Neural cell (in vitro differentiated cells): Measurements from ENCODE around the gene ABHD8. TPM values are rescaled to one million over a fixed set of nuclear protein-coding genes. Genes with fewer than 3 reads are reported as not detected.

Experiments used
- H2AFZ ChIP-seq: fragments of 200-600, 300-800 bp; sonication (generic), shearing (Covaris generic); 2 replicates; pipeline ENCODE4 v1.6.0; 2014; ENCODE audit warnings: low read depth, mild to moderate bottlenecking, antibody characterized with exemption, low read length, moderate library complexity
- H3F3A ChIP-seq: fragments of 200-600 bp; shearing (Covaris generic); 2 replicates; pipeline ENCODE4 v1.6.1; 2016; ENCODE audit warnings: mild to moderate bottlenecking, moderate library complexity, mixed read lengths, antibody characterized with exemption, low read length; ENCODE audit not compliant: insufficient read depth, poor library complexity, severe bottlenecking
- H3K27ac ChIP-seq: fragments of 200-600, 300-800 bp; sonication (generic), shearing (Covaris generic); 2 replicates; pipeline ENCODE4 v1.5.1; 2014; ENCODE audit warnings: mild to moderate bottlenecking, low read length, moderate library complexity
- H3K27me3 ChIP-seq: fragments of 300-800, 200-600 bp; sonication (generic), shearing (Covaris generic); 2 replicates; pipeline ENCODE4 v1.6.0; 2014; ENCODE audit warnings: mild to moderate bottlenecking, low read depth, low read length, moderate library complexity; ENCODE audit not compliant: insufficient read depth
- H3K36me3 ChIP-seq: fragments of 300-800, 200-600 bp; sonication (generic), shearing (Covaris generic); 2 replicates; pipeline ENCODE4 v1.5.1; 2014; ENCODE audit warnings: mild to moderate bottlenecking, antibody characterized with exemption, low read length, moderate library complexity; ENCODE audit not compliant: insufficient read depth
- H3K4me2 ChIP-seq: fragments of 300-800, 200-600 bp; sonication (generic), shearing (Covaris generic); 2 replicates; pipeline ENCODE4 v1.6.0; 2014; ENCODE audit warnings: mild to moderate bottlenecking, low read length
- H3K4me3 ChIP-seq: fragments of 300-800, 200-600 bp; sonication (generic), shearing (Covaris generic); 2 replicates; pipeline ENCODE4 v1.5.1; 2014; ENCODE audit warnings: mild to moderate bottlenecking, low read length, moderate library complexity
- H3K79me2 ChIP-seq: fragments of 200-600 bp; shearing (Covaris generic); replicated peaks from 2 replicates; pipeline ENCODE4 v1.6.0; 2014; ENCODE audit warnings: mild to moderate bottlenecking, low read length, moderate library complexity; ENCODE audit not compliant: insufficient read depth
- H3K9ac ChIP-seq: fragments of 300-800, 200-600 bp; sonication (generic), shearing (Covaris generic); 2 replicates; pipeline ENCODE4 v1.6.1; 2016; ENCODE audit warnings: mild to moderate bottlenecking, low read length, mixed read lengths
- H3K9me2 ChIP-seq: fragments of 200-600 bp; shearing (Covaris generic); 2 replicates; pipeline ENCODE4 v1.6.1; 2016; ENCODE audit warnings: mild to moderate bottlenecking, low read length, mixed read lengths; ENCODE audit not compliant: insufficient read depth
- H3K9me3 ChIP-seq: fragments of 200-600, 300-800 bp; sonication (generic), shearing (Covaris generic); 2 replicates; pipeline ENCODE4 v1.6.1; 2016; ENCODE audit warnings: mild to moderate bottlenecking, mixed run types, low read length, moderate library complexity, mixed read lengths
- H4K20me1 ChIP-seq: fragments of 200-600 bp; shearing (Covaris generic); 2 replicates; pipeline ENCODE4 v1.6.1; 2016; ENCODE audit warnings: mild to moderate bottlenecking, mixed run types; ENCODE audit not compliant: insufficient read depth
- CTCF ChIP-seq: fragments of 450-650 bp; IDR thresholded peaks from 2 replicates; pipeline ENCODE4 v1.5.1; 2014; ENCODE audit warnings: antibody characterized with exemption, mild to moderate bottlenecking, moderate library complexity; ENCODE audit not compliant: poor library complexity, severe bottlenecking
- EP300 ChIP-seq: fragments of 450-650 bp; conservative IDR thresholded peaks from 2 replicates; pipeline ENCODE4 v1.6.1; 2014; ENCODE audit warnings: antibody characterized with exemption, mild to moderate bottlenecking, moderate library complexity; ENCODE audit not compliant: poor library complexity, severe bottlenecking
- EZH2 ChIP-seq: fragments of 200-600, 300-800 bp; shearing (Covaris generic), sonication (generic); IDR thresholded peaks from 2 replicates; pipeline ENCODE4 v1.6.1; 2014; ENCODE audit warnings: antibody characterized with exemption, low read length, borderline replicate concordance, mild to moderate bottlenecking; ENCODE audit not compliant: insufficient read depth, poor library complexity, severe bottlenecking
- MXI1 ChIP-seq: fragments of 450-650 bp; conservative IDR thresholded peaks from 2 replicates; pipeline ENCODE4 v1.6.1; 2014; ENCODE audit warnings: antibody characterized with exemption, mild to moderate bottlenecking; ENCODE audit not compliant: poor library complexity, severe bottlenecking
- POLR2AphosphoS5 ChIP-seq: IDR thresholded peaks from 2 replicates; pipeline ENCODE4 v1.6.1; 2012
- RAD21 ChIP-seq: fragments of 450-650 bp; conservative IDR thresholded peaks from 2 replicates; pipeline ENCODE4 v1.6.1; 2014; ENCODE audit warnings: antibody characterized with exemption, mild to moderate bottlenecking, moderate library complexity
- REST ChIP-seq: IDR thresholded peaks from 2 replicates; pipeline ENCODE4 v1.6.1; 2012; ENCODE audit warnings: borderline replicate concordance
- SMC3 ChIP-seq: fragments of 450-650 bp; conservative IDR thresholded peaks from 2 replicates; pipeline ENCODE4 v1.6.1; 2014; ENCODE audit warnings: antibody characterized with exemption, mild to moderate bottlenecking, moderate library complexity; ENCODE audit not compliant: poor library complexity
- TAF1 ChIP-seq: IDR thresholded peaks from 2 replicates; pipeline ENCODE4 v1.6.1; 2012; ENCODE audit warnings: low read depth
- polyA plus RNA-seq: library from polyadenylated mRNA; depleted of rRNA; stranded (reverse); fragments of >200 nt; gene quantifications from 2 replicates; pipeline ENCODE4 v1.2.3, GENCODE V29; 2014

Gene ABHD8
- polyA plus RNA-seq, 1 donor from 2014 or later = 28.1 TPM

GRCh38 chr19:17331045-17331558 is 27.9 kb upstream of the ABHD8 start:
- H3K4me3 ChIP-seq = no peak overlapping the region
- no peak overlapping the region for H3K4me2 ChIP-seq
- H3F3A ChIP-seq = no peaks in the 10 kb centered on the region
- no peaks in the 10 kb centered on the region for H3K9me3 ChIP-seq
- H4K20me1 ChIP-seq = no peaks in the 10 kb centered on the region
- peaks cover 7% of the 10 kb centered on the region for H3K79me2 ChIP-seq
- no peak overlapping the region for H2AFZ ChIP-seq
- no peaks in the 10 kb centered on the region for H3K36me3 ChIP-seq
- H3K9ac ChIP-seq = no peak overlapping the region
- H3K27me3 ChIP-seq = no peaks in the 10 kb centered on the region
- H3K27ac ChIP-seq = no peak overlapping the region
- no peaks in the 10 kb centered on the region for H3K9me2 ChIP-seq
- TF ChIP-seq EP300 = no peak

- TF ChIP-seq MXI1 (no peak), EP300 (no peak), POLR2AphosphoS5 (no peak), REST (no peak), RAD21 (no peak), EZH2 (no peak), CTCF (no peak), TAF1 (no peak), SMC3 (no peak)
- Histone ChIP-seq H3F3A (no peaks in the 10 kb centered on the region), H3K9me2 (no peaks in the 10 kb centered on the region), H3K36me3 (no peaks in the 10 kb centered on the region), H3K79me2 (peaks cover 7% of the 10 kb centered on the region), H3K27ac (no peak overlapping the region), H3K4me2 (no peak overlapping the region), H3K9ac (no peak overlapping the region), H3K9me3 (no peaks in the 10 kb centered on the region), H4K20me1 (no peaks in the 10 kb centered on the region), H3K27me3 (no peaks in the 10 kb centered on the region), H3K4me3 (no peak overlapping the region), H2AFZ (no peak overlapping the region)
These were observed 27.2 kb upstream of the ABHD8 start for GRCh38 chr19:17330262-17331044.
